Measurements from ENCODE around the gene DPEP1. TPM values are rescaled to one million over a fixed set of nuclear protein-coding genes. Genes with fewer than 3 reads are reported as not detected.

DPEP1 gene
- polyA plus RNA-seq, 1 donor (not counting 4 experiments of a cell fraction or from before 2014, with no cell fraction given) = 0.13 TPM

DNA sequence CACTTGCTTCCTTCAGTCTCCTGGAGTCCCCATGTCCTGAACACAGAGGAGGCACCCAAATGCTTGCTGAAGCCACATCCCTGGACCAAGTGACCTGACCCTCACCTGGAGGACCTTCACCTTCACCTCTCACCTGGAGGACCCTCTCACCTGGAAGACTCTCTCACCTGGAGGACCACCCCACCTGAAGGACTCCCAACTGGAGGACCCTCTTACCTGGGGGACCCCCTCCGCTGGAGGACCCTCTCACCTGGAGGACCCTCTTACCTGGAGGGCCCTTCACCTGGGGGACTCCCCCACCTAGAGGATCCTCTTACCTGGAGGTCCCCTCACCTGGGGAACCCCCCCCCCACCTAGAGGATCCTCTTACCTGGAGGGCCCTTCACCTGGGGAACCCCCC, 72.5 kb downstream of the DPEP1 start:
- Histone ChIP-seq H3K9ac (ENCODE audit: control insufficient read depth, extremely low read depth, insufficient read depth, low read length) (no peak overlapping the region), H3K9me1 (ENCODE audit: control insufficient read depth, extremely low read depth, insufficient read depth, low read length) (no peaks in the 10 kb centered on the region), H3K9me3 (ENCODE audit: control insufficient read depth, low read depth, low read length) (no peaks in the 10 kb centered on the region), H3K4me1 (ENCODE audit: control insufficient read depth, extremely low read depth, insufficient read depth, low read length) (peaks cover 8% of the 10 kb centered on the region), H4K20me1 (ENCODE audit: control insufficient read depth, extremely low read depth, insufficient read depth, low read length) (no peaks in the 10 kb centered on the region), H2AFZ (ENCODE audit: control insufficient read depth, low read length) (no peak overlapping the region), H3K4me2 (ENCODE audit: control insufficient read depth, extremely low read depth, insufficient read depth, low read depth, low read length) (no peak overlapping the region), H3K27ac (ENCODE audit: control insufficient read depth, insufficient read depth, low read length) (no peak overlapping the region), H3K27me3 (ENCODE audit: control insufficient read depth, extremely low read depth, insufficient read depth, low read length) (no peaks in the 10 kb centered on the region), H3K79me2 (ENCODE audit: control insufficient read depth, insufficient read depth, low read length) (peaks cover 24% of the 10 kb centered on the region), H3K36me3 (ENCODE audit: control insufficient read depth in 2 of 2, extremely low read depth in 1 of 2, insufficient read depth in 2 of 2, low read length in 2 of 2) (peaks cover 13 to 16% of the 10 kb centered on the region in 2 experiments), H3K4me3 (ENCODE audit: control insufficient read depth in 2 of 3, extremely low read depth in 1 of 3, insufficient read depth in 2 of 3, low read depth in 1 of 3, low read length in 3 of 3) (no peak overlapping the region)
- no peak for DNase-seq (ENCODE audit: low read depth, low spot score)
- dilution Hi-C loops (cut with MboI; ENCODE audit: extremely low pct_ligation_motif_present, low sequenced_read_pairs) = no loop called here
- no peak for TF ChIP-seq EZH2 (IDR thresholded peaks at IDR 0.05; ENCODE audit: low read length)
- TF ChIP-seq, protein P1, sequence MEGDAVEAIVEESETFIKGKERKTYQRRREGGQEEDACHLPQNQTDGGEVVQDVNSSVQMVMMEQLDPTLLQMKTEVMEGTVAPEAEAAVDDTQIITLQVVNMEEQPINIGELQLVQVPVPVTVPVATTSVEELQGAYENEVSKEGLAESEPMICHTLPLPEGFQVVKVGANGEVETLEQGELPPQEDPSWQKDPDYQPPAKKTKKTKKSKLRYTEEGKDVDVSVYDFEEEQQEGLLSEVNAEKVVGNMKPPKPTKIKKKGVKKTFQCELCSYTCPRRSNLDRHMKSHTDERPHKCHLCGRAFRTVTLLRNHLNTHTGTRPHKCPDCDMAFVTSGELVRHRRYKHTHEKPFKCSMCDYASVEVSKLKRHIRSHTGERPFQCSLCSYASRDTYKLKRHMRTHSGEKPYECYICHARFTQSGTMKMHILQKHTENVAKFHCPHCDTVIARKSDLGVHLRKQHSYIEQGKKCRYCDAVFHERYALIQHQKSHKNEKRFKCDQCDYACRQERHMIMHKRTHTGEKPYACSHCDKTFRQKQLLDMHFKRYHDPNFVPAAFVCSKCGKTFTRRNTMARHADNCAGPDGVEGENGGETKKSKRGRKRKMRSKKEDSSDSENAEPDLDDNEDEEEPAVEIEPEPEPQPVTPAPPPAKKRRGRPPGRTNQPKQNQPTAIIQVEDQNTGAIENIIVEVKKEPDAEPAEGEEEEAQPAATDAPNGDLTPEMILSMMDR (optimal IDR thresholded peaks at IDR 0.05 in 1 of 3, IDR thresholded peaks at IDR 0.05 in 1 of 3, conservative IDR thresholded peaks at IDR 0.05 in 1 of 3; ENCODE audit: extremely low read depth in 1 of 3, insufficient read depth in 2 of 3, low read length in 3 of 3) = no peak
- no peak for FAIRE-seq

DNA sequence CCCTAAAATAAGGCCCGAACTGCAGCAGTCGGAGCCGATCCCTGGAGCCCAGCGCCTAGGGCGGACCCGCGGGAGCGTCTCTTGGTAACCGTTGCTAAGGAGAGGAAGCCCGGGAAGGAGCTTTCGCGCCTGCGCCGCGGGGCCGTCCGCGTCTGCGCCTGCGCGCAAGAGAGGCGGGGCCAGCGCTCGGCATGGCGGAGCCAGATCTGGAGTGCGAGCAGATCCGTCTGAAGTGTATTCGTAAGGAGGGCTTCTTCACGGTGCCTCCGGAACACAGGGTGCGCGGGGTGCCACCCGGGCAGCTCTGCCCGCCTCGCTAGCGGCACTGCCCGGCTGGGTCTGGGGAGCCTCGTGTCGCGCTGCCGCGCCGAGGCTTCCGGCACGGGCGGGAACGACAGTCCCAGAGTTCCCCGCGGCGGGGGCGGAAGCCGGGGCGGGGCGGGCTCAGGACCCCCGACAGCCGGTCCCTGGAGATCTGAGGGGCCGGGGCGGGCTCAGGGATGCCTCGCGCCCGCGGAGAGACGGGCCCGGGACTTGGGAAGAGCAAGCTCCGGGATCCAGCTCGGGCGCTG, 73.2 kb downstream of the DPEP1 start, which contains the start of gene CDK10:
Gene CDK10, plus strand, starts transcription at position 170 of the 572 bp plus-strand sequence. Its CDS starts 22 bp downstream, at position 192.
- H3K27me3 ChIP-seq (ENCODE audit: control insufficient read depth, extremely low read depth, insufficient read depth, low read length) = no peaks in the 10 kb centered on the region
- H3K4me3 ChIP-seq (ENCODE audit: control insufficient read depth in 2 of 3, extremely low read depth in 1 of 3, insufficient read depth in 2 of 3, low read depth in 1 of 3, low read length in 3 of 3) = peak within 1 kb of the TSS; percentile 60 to 96 (median 93)
- peaks cover 8% of the 10 kb centered on the region for H3K4me1 ChIP-seq (ENCODE audit: control insufficient read depth, extremely low read depth, insufficient read depth, low read length)
- FAIRE-seq (no peak), DNase-seq (ENCODE audit: low read depth, low spot score) (peak; percentile 41)
- no peaks in the 10 kb centered on the region for H3K9me1 ChIP-seq (ENCODE audit: control insufficient read depth, extremely low read depth, insufficient read depth, low read length)
- dilution Hi-C loops (cut with MboI; ENCODE audit: extremely low pct_ligation_motif_present, low sequenced_read_pairs) = no loop called here
- H3K27ac ChIP-seq (ENCODE audit: control insufficient read depth, insufficient read depth, low read length) = peak within 1 kb of the TSS; percentile 56
- H2AFZ ChIP-seq (ENCODE audit: control insufficient read depth, low read length) = peak within 1 kb of the TSS; percentile 95
- TF ChIP-seq EZH2 (IDR thresholded peaks at IDR 0.05; ENCODE audit: low read length) = no peak
- TF ChIP-seq, protein P1 (optimal IDR thresholded peaks at IDR 0.05 in 1 of 3, IDR thresholded peaks at IDR 0.05 in 1 of 3, conservative IDR thresholded peaks at IDR 0.05 in 1 of 3; ENCODE audit: extremely low read depth in 1 of 3, insufficient read depth in 2 of 3, low read length in 3 of 3) = no peak
- no peaks in the 10 kb centered on the region for H4K20me1 ChIP-seq (ENCODE audit: control insufficient read depth, extremely low read depth, insufficient read depth, low read length)
- no peaks in the 10 kb centered on the region for H3K9me3 ChIP-seq (ENCODE audit: control insufficient read depth, low read depth, low read length)
- peaks cover 24% of the 10 kb centered on the region for H3K79me2 ChIP-seq (ENCODE audit: control insufficient read depth, insufficient read depth, low read length)
- H3K4me2 ChIP-seq (ENCODE audit: control insufficient read depth, extremely low read depth, insufficient read depth, low read depth, low read length) = peak within 1 kb of the TSS; percentile 94
- H3K9ac ChIP-seq (ENCODE audit: control insufficient read depth, extremely low read depth, insufficient read depth, low read length) = peak within 1 kb of the TSS; percentile 85
- H3K36me3 ChIP-seq (ENCODE audit: control insufficient read depth in 2 of 2, extremely low read depth in 1 of 2, insufficient read depth in 2 of 2, low read length in 2 of 2) = peaks cover 16 to 21% of the 10 kb centered on the region in 2 experiments

Measured in keratinocyte (primary cell).